Activated T-cell treated with anti-CD3 and anti-CD28 coated beads for 1 hour (primary cell): ENCODE measurements around the gene NUDT3.
"Not testable (repeated sequence)": the region's sequence is repeated elsewhere in the genome, so short reads cannot be mapped to it uniquely, and the experiment has no call there.

Experiments used
- DNase-seq: peaks from one replicate; pipeline ENCODE4 v3.0.0-alpha.2; 2020; ENCODE audit warnings: low read depth

Gene NUDT3

GRCh38 chr6:34285448-34286164 lies 106.9 kb downstream of the NUDT3 start:
- no peak for DNase-seq

- DNase-seq = no peak
Observed at GRCh38 chr6:34284563-34285447, 107.7 kb downstream of the NUDT3 start.

- no peak for DNase-seq
Observed at GRCh38 chr6:34281702-34282334, 110.7 kb downstream of the NUDT3 start.

GRCh38 chr6:34280216-34280615 lies 112.3 kb downstream of the NUDT3 start:
- no peak for DNase-seq

GRCh38 chr6:34278833-34279232 lies 113.6 kb downstream of the NUDT3 start:
- DNase-seq = no peak

GRCh38 chr6:34277763-34278112 lies 114.7 kb downstream of the NUDT3 start:
- DNase-seq = no peak

GRCh38 chr6:34276881-34277762 lies 115.3 kb downstream of the NUDT3 start:
- no peak for DNase-seq

GRCh38 chr6:34276191-34276590 lies 116.3 kb downstream of the NUDT3 start:
- DNase-seq = no peak

GRCh38 chr6:34275128-34275804 lies 117.2 kb downstream of the NUDT3 start:
- no peak for DNase-seq

- no peak for DNase-seq
Observed at GRCh38 chr6:34274129-34274528, 118.3 kb downstream of the NUDT3 start.

GRCh38 chr6:34273242-34273805 lies 119.1 kb downstream of the NUDT3 start:
- no peak for DNase-seq

GRCh38 chr6:34272013-34272926 lies 120.2 kb downstream of the NUDT3 start:
- DNase-seq = no peak

GRCh38 chr6:34269658-34270341 lies 122.7 kb downstream of the NUDT3 start:
- DNase-seq = not testable (repeated sequence)

GRCh38 chr6:34269132-34269531 lies 123.3 kb downstream of the NUDT3 start:
- not testable (repeated sequence) for DNase-seq

GRCh38 chr6:34267746-34268145 lies 124.7 kb downstream of the NUDT3 start:
- no peak for DNase-seq

- DNase-seq = not testable (repeated sequence)
Observed at GRCh38 chr6:34263484-34263883, 129.0 kb downstream of the NUDT3 start.

- no peak for DNase-seq
Observed at GRCh38 chr6:34260576-34261267, 131.7 kb downstream of the NUDT3 start.

- DNase-seq = no peak
Observed at GRCh38 chr6:34259529-34260069, 132.9 kb downstream of the NUDT3 start.
